ENCODE measurements around the gene CFB. TPM values are rescaled to one million over a fixed set of nuclear protein-coding genes. Genes with fewer than 3 reads are reported as not detected.

Gene CFB
- polyA plus RNA-seq, 3 donors = 0.37 to 2.2 TPM; not detected in 1

DNA sequence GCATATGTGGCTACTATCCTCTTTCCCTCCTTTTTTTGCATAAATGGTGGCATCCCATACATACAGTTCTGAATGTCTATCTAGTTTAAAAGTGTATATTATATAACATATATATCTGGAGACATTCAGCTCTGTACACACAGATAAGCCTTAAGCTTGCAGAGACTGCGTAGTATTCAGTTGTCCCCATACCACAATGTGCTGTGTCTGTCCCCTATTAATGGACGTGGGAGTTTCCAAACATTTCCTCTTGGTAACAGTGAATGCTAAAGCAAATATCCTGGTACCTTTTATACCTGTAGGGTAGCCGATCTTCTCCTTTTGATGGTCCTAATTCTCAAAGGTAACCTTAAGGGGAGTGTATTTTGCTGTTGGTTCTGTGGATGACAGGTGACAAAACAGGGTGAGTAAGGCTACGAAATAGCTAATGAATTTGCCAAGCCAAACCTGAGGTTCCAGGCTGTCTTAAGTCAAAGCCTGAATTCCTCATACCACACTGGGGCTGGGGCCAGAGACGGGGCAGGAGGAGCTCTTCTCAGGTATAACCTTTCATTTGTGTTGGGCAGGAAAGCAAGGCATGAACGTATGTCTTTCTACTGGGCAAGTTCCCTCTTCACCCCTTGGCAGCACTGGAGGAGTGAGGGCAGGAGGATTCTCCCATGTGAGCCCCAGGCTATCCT is 26.1 kb upstream of the CFB start:
- Histone ChIP-seq H3K27ac (ENCODE audit: low read depth in 1 of 2, low read length in 2 of 2) (peak overlapping the region in 1 of 2 donors; percentile 59), H3K9ac (ENCODE audit: insufficient read depth, low read length, poor library complexity, severe bottlenecking) (no peak overlapping the region), H3K4me3 (replicated peaks in 1 of 3; ENCODE audit: low read depth in 2 of 3, low read length in 3 of 3) (no peak overlapping the region), H3K27me3 (ENCODE audit: control insufficient read depth in 2 of 2, insufficient read depth in 2 of 2, low read length in 2 of 2) (no peaks in the 10 kb centered on the region), H3K9me3 (replicated peaks in 1 of 2; ENCODE audit: control insufficient read depth in 1 of 2, insufficient read depth in 1 of 2, low read length in 2 of 2) (no peaks in the 10 kb centered on the region), H3K36me3 (replicated peaks in 1 of 2; ENCODE audit: control insufficient read depth in 1 of 2, insufficient read depth in 2 of 2, low read length in 2 of 2) (no peaks in the 10 kb centered on the region), H3K79me2 (ENCODE audit: insufficient read depth, low read length) (no peaks in the 10 kb centered on the region), H4K20me1 (ENCODE audit: insufficient read depth, low read length) (no peaks in the 10 kb centered on the region), H2AFZ (ENCODE audit: insufficient read depth, low read depth, low read length, poor library complexity, severe bottlenecking) (peak overlapping the region; percentile 83), H3K4me1 (ENCODE audit: control insufficient read depth in 1 of 2, insufficient read depth in 2 of 2, low read length in 2 of 2) (peaks cover 8 to 14% of the 10 kb centered on the region in 2 donors), H3K4me2 (replicated peaks; ENCODE audit: extremely low read depth, low read length, poor library complexity, severe bottlenecking) (no peak overlapping the region)
- intact Hi-C loops (cut with micrococcal nuclease) = no loop called here
- H3K27ac Mint-ChIP-seq = peak overlapping the region in 1 of 7 donors; percentile 25
- no peaks in the 10 kb centered on the region for H3K36me3 Mint-ChIP-seq
- 96% methylated on average over 3 of the region's 6 CpGs for WGBS (ENCODE audit: insufficient coverage)
- H3K27me3 Mint-ChIP-seq (ENCODE audit: low read depth in 3 of 3) = peaks cover 0 to 3% (median 3%) of the 10 kb centered on the region in 3 donors
- H3K9me3 Mint-ChIP-seq = no peaks in the 10 kb centered on the region
- H3K4me1 Mint-ChIP-seq = peaks cover 12% of the 10 kb centered on the region
- DNase-seq = no peak
- TF ChIP-seq, protein P1, sequence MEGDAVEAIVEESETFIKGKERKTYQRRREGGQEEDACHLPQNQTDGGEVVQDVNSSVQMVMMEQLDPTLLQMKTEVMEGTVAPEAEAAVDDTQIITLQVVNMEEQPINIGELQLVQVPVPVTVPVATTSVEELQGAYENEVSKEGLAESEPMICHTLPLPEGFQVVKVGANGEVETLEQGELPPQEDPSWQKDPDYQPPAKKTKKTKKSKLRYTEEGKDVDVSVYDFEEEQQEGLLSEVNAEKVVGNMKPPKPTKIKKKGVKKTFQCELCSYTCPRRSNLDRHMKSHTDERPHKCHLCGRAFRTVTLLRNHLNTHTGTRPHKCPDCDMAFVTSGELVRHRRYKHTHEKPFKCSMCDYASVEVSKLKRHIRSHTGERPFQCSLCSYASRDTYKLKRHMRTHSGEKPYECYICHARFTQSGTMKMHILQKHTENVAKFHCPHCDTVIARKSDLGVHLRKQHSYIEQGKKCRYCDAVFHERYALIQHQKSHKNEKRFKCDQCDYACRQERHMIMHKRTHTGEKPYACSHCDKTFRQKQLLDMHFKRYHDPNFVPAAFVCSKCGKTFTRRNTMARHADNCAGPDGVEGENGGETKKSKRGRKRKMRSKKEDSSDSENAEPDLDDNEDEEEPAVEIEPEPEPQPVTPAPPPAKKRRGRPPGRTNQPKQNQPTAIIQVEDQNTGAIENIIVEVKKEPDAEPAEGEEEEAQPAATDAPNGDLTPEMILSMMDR (IDR thresholded peaks at IDR 0.05) = no peak
- no peak overlapping the region for H3K4me3 Mint-ChIP-seq

GRCh38 chr6:31920811-31921210 is 25.1 kb upstream of the CFB start:
- DNase-seq = peak in 2 of 3 donors; percentile 17 to 62
- Histone ChIP-seq H3K4me1 (ENCODE audit: control insufficient read depth in 1 of 2, insufficient read depth in 2 of 2, low read length in 2 of 2) (peaks cover 8 to 14% of the 10 kb centered on the region in 2 donors), H3K4me2 (replicated peaks; ENCODE audit: extremely low read depth, low read length, poor library complexity, severe bottlenecking) (no peak overlapping the region), H4K20me1 (ENCODE audit: insufficient read depth, low read length) (no peaks in the 10 kb centered on the region), H3K9ac (ENCODE audit: insufficient read depth, low read length, poor library complexity, severe bottlenecking) (no peak overlapping the region), H3K4me3 (replicated peaks in 1 of 3; ENCODE audit: low read depth in 2 of 3, low read length in 3 of 3) (no peak overlapping the region), H3K27me3 (ENCODE audit: control insufficient read depth in 2 of 2, insufficient read depth in 2 of 2, low read length in 2 of 2) (no peaks in the 10 kb centered on the region), H3K27ac (ENCODE audit: low read depth in 1 of 2, low read length in 2 of 2) (peak overlapping the region in 1 of 2 donors; percentile 59), H3K36me3 (replicated peaks in 1 of 2; ENCODE audit: control insufficient read depth in 1 of 2, insufficient read depth in 2 of 2, low read length in 2 of 2) (no peaks in the 10 kb centered on the region), H3K9me3 (replicated peaks in 1 of 2; ENCODE audit: control insufficient read depth in 1 of 2, insufficient read depth in 1 of 2, low read length in 2 of 2) (no peaks in the 10 kb centered on the region), H2AFZ (ENCODE audit: insufficient read depth, low read depth, low read length, poor library complexity, severe bottlenecking) (peak overlapping the region; percentile 83), H3K79me2 (ENCODE audit: insufficient read depth, low read length) (no peaks in the 10 kb centered on the region)
- Mint-ChIP-seq H3K27me3 (ENCODE audit: low read depth in 3 of 3) (peaks cover 0 to 3% (median 0%) of the 10 kb centered on the region in 3 donors), H3K36me3 (no peaks in the 10 kb centered on the region), H3K27ac (peak overlapping the region in 3 of 7 donors; percentile 6 to 72 (median 58)), H3K4me3 (no peak overlapping the region), H3K9me3 (peaks cover 0 to 2% (median 0%) of the 10 kb centered on the region in 7 donors), H3K4me1 (peaks cover 14% of the 10 kb centered on the region)
- 10% methylated on average over 2 of the region's 2 CpGs for WGBS (ENCODE audit: insufficient coverage)
- intact Hi-C loops (cut with micrococcal nuclease) = no loop called here
- TF ChIP-seq, protein P1 (IDR thresholded peaks at IDR 0.05) = no peak
